Adrenal gland (tissue), 12 donors: ENCODE data around the gene BABAM2. TPM values are rescaled to one million over a fixed set of nuclear protein-coding genes. Genes with fewer than 3 reads are reported as not detected.
A peak's percentile ranks its signal among the peaks of the same experiment; 100 is the strongest.

Experiments
- DNase-seq, 7 donors: peaks; one replicate each; pipeline ENCODE4 v3.0.0-alpha.2; 2019 to 2020
- H3K27ac ChIP-seq, 5 donors: fragments of 200-600 bp; sonication (generic) in 4 of 5; 1 replicate in 3 of 5; 2 replicates in 2 of 5; pipeline versions ENCODE4 v1.5.1 to v1.8.0; 2016 to 2020; ENCODE audit warnings: mild to moderate bottlenecking in 1 of 5
- H3K27me3 ChIP-seq: fragments of 200-600 bp; 2 replicates; pipeline ENCODE4 v1.8.0; 2021
- H3K36me3 ChIP-seq, 2 donors: fragments of 200-600 bp; replicated peaks in 1 of 2; 1 replicate in 1 of 2; 2 replicates in 1 of 2; pipeline versions ENCODE4 v1.5.1 to v1.8.0; 2018 to 2022
- H3K4me1 ChIP-seq, 2 donors: fragments of 200-600 bp; replicated peaks in 1 of 2; 1 replicate in 1 of 2; 2 replicates in 1 of 2; pipeline versions ENCODE4 v1.5.1 to v1.8.0; 2018 to 2021
- H3K4me3 ChIP-seq, 4 donors: fragments of 200-600 bp; sonication (generic) in 3 of 4; one replicate each; pipeline ENCODE4 v1.5.1; 2016 to 2018
- H3K9me3 ChIP-seq, 3 donors: fragments of 200-600 bp; sonication (generic) in 1 of 3; replicated peaks in 1 of 3; 1 replicate in 2 of 3; 2 replicates in 1 of 3; pipeline versions ENCODE4 v1.5.1 to v1.8.0; 2016 to 2021
- CTCF ChIP-seq, 6 experiments: fragments of 450-650 bp in 4 of 6; fragments of 200-600 bp in 2 of 6; sonication (generic) in 1 of 6; IDR thresholded peaks; 1 replicate in 5 of 6; 2 replicates in 1 of 6; pipeline versions ENCODE4 v1.5.1 to v1.8.0; 2016 to 2021; ENCODE audit warnings: antibody characterized with exemption in 6 of 6, mild to moderate bottlenecking in 2 of 6, moderate library complexity in 1 of 6
- POLR2A ChIP-seq, 2 donors: fragments of 450-650 bp; IDR thresholded peaks; one replicate each; pipeline ENCODE4 v1.6.1; 2017; ENCODE audit warnings: antibody characterized with exemption in 2 of 2, mild to moderate bottlenecking in 2 of 2, moderate library complexity in 1 of 2
- WGBS, 4 donors: extraction: QIAGEN DNeasy Blood & Tissue Kit in 2 of 4; methylation state at CpG; one replicate each; pipeline versions ENCODE4 v1.1.5 to v1.1.7; 2013 to 2017; 5-methylcytosine and 5-hydroxymethylcytosine counted together
- intact Hi-C, 2 donors: fragments of 100-400 bp; cut with DNase I; formaldehyde crosslinking; loops; one replicate each; pipeline versions ENCODE4 v1.14.1 to v1.15.0; 2022 to 2023
- polyA plus RNA-seq, 3 donors: library from polyadenylated mRNA; stranded (reverse); fragments of 200-250 nt in 2 of 3; fragments of 350-450 nt in 1 of 3; fragmentation: Illumina TruSeq in 1 of 3; extraction: RNeasy Lipid Tissue Mini Kit (QIAGEN cat#74804) in 1 of 3; gene quantifications; one replicate each; pipeline ENCODE4 v1.2.3, GENCODE V29; 2013 to 2014
- total RNA-seq, 9 donors: library from RNA; depleted of rRNA in 4 of 9; stranded (reverse); fragments of >200 nt in 4 of 9; fragments of 120-200 nt in 1 of 9; fragmentation: NEBNext Ultra II Directional in 1 of 9; extraction: Animal tissue kit (Norgen Biotek cat#: 25700) in 1 of 9; gene quantifications; one replicate each; pipeline versions ENCODE4 v1.1.0 to v1.2.4, GENCODE V29; 2013 to 2023
- donor health status: healthy with polysubstance abuse.
- donor health status: Bipolar disorder and iron deficiency.
- donor health status: DM: yes; HTN: yes; CAD: no.
- donor health status: DM: no; HTN: no; CAD: no.
- donor health status: DM: no; HTN: no; CAD: no.
- donor health status: DM: yes; HTN: yes; CAD: no.

BABAM2 gene
- total and polyA plus RNA-seq, 12 donors = 88.2 to 925 (median 357) TPM

DNA sequence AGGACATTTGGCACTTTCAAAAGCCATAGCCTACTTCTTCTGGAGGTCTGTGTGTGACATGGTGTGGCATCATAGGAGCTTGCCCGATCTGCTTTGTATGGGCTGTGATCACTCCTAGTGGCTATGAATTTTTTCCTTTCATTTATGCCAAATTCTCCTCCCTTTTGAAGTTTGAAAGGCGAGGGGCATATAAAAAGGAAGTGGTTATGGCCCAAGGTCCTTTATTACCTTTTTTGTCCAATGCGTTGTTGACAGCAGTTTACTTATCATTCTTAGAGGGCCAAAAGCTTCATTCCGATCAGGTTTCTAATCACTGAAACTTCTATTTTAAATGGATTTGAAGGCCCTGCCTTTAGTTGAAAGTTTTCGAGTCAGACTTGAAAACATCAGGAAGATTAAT lies 277.8 kb downstream of the BABAM2 start:
- 55 to 66% (median 59%) methylated on average over 5 of the region's 5 CpGs for WGBS, 4 donors
- DNase-seq = no peak
- peaks cover 17 to 32% of the 10 kb centered on the region in 2 donors for H3K4me1 ChIP-seq
- TF ChIP-seq CTCF (IDR thresholded peaks at IDR 0.05) (peak in 2 of 6 experiments; percentile 4 to 20), POLR2A (IDR thresholded peaks at IDR 0.05) (no peak)
- intact Hi-C loops = no loop called here
- no peaks in the 10 kb centered on the region for H3K27me3 ChIP-seq
- H3K4me3 ChIP-seq = no peak overlapping the region
- H3K27ac ChIP-seq = peak overlapping the region in 1 of 5 donors; percentile 28
- H3K9me3 ChIP-seq = no peaks in the 10 kb centered on the region
- H3K36me3 ChIP-seq = no peaks in the 10 kb centered on the region

DNA sequence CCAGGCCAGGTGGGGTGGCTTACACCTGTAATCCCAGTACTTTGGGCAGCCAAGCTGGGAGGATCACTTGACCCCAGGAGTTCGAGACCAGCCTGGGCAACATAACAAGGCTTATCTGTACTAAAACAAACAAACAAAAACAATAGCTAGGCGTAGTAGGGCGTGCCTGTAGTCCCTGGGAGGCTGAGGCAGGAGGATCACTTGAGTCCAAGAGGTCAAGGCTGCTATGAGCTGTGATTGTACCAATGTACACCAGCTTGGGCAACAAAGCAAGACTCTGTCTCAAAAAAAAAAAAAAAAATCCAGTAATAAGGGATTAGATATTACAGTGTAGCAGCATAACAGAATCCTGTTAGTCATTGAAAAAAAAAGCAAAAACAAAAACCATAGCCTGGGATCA lies 279.0 kb downstream of the BABAM2 start:
- no peak overlapping the region for H3K4me3 ChIP-seq
- TF ChIP-seq POLR2A (IDR thresholded peaks at IDR 0.05) (no peak), CTCF (IDR thresholded peaks at IDR 0.05) (no peak)
- no peak for DNase-seq
- H3K27me3 ChIP-seq = no peaks in the 10 kb centered on the region
- 64 to 81% (median 76%) methylated on average over 3 of the region's 3 CpGs for WGBS, 4 donors
- no peaks in the 10 kb centered on the region for H3K36me3 ChIP-seq
- H3K4me1 ChIP-seq = peaks cover 8 to 21% of the 10 kb centered on the region in 2 donors
- peak overlapping the region in 1 of 5 donors; percentile 28 for H3K27ac ChIP-seq
- H3K9me3 ChIP-seq = no peaks in the 10 kb centered on the region
- intact Hi-C loops = no loop called here

DNA sequence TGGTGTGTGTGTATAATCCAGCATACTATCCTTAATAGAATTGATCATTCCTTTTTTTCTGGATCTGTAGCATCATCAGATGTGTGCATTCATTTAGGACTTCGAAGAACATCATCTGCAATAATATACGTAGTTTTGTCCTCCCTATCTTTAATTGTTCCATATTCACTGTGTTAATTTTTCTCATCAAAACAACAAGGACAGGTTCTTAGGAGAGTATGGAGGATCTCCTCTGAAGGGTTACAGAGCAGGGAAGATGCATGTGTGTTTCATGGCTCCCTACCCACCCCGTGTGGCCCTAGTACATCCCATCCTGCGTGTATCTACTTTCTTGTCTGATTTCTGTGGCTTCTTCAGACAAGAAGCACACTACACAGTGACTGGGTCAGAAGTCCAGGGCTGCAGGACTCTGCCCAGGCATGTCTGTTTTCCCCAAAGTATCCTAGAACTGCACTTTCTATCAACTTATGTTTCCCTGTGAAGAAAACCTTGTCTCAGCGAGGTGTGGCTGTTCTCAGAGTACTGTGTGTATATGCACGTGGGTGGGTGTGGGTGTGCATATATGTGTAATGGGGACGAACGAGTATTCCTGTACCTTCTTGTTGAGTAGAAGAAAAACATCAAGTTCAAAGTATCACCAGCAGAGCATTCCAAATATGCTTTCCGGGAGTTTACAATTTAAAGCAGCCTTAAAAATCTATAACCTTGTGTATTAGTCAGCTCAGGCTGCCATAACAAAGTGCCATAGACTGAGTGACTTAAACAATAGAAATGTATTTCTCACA lies 281.8 kb downstream of the BABAM2 start:
- no peaks in the 10 kb centered on the region for H3K27me3 ChIP-seq
- TF ChIP-seq POLR2A (IDR thresholded peaks at IDR 0.05) (no peak), CTCF (IDR thresholded peaks at IDR 0.05) (no peak)
- H3K4me3 ChIP-seq = no peak overlapping the region
- peaks cover 0 to 7% of the 10 kb centered on the region in 2 donors for H3K4me1 ChIP-seq
- 93 to 96% (median 94%) methylated on average over 9 of the region's 9 CpGs for WGBS, 4 donors
- DNase-seq = no peak
- H3K36me3 ChIP-seq = no peaks in the 10 kb centered on the region
- H3K9me3 ChIP-seq = no peaks in the 10 kb centered on the region
- intact Hi-C loops = no loop called here
- no peak overlapping the region for H3K27ac ChIP-seq

DNA sequence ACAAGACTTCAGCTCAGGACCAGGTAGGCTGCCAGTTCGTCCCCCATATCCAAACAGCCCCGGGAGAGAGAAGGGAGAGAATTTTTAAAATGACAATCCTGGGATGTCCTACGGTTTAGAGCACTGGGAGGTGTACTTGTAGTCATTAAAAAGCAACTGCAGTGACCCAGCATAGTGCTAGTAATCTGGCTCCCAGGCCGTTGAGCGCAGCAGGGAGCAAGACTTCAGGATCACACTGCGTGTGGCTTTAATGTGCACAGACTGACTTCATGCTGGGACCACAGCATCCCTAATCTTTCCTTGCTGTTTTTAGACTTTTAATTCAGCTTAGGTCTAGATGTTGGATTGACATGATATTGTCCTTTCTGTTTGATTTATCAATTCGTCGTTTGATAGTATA lies 282.8 kb downstream of the BABAM2 start:
- DNase-seq = no peak
- H3K36me3 ChIP-seq = no peaks in the 10 kb centered on the region
- H3K9me3 ChIP-seq = no peaks in the 10 kb centered on the region
- no peak for TF ChIP-seq CTCF (IDR thresholded peaks at IDR 0.05)
- no peak for TF ChIP-seq POLR2A (IDR thresholded peaks at IDR 0.05)
- intact Hi-C loops = no loop called here
- H3K4me1 ChIP-seq = peaks cover 0 to 2% of the 10 kb centered on the region in 2 donors
- no peak overlapping the region for H3K4me3 ChIP-seq
- no peaks in the 10 kb centered on the region for H3K27me3 ChIP-seq
- no peak overlapping the region for H3K27ac ChIP-seq
- WGBS, 4 donors = 82 to 88% (median 85%) methylated on average over 8 of the region's 8 CpGs
